HG02610 (cell line): ENCODE data around the gene HPCAL1.

Source experiments
- ATAC-seq: cut with Tn5 transposase; IDR thresholded peaks from one replicate; pipeline ENCODE4 v1.9.1; 2021; ENCODE audit warnings: mild to moderate bottlenecking, moderate library complexity; ENCODE audit not compliant: unreplicated experiment

Gene HPCAL1

DNA sequence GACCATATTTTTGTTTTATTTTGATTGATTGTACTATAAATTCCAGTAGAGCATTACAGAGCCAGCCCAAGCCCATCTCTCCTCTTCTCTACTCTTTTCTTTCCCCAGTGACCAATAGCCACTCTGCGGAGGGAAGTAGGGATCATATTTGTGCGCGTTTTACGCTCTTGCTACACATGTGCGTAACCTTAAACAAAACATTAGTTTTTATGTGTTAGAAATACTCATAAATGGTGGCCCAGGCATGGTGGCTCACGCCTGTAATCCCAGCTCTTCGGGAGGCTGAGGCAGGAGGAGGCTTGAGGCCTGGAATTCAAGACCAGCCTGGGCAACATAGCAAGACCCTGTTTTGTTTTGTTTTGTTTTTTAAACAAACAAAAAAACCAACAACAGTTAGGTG, 31.3 kb downstream of the HPCAL1 start:
- ATAC-seq: no peak

DNA sequence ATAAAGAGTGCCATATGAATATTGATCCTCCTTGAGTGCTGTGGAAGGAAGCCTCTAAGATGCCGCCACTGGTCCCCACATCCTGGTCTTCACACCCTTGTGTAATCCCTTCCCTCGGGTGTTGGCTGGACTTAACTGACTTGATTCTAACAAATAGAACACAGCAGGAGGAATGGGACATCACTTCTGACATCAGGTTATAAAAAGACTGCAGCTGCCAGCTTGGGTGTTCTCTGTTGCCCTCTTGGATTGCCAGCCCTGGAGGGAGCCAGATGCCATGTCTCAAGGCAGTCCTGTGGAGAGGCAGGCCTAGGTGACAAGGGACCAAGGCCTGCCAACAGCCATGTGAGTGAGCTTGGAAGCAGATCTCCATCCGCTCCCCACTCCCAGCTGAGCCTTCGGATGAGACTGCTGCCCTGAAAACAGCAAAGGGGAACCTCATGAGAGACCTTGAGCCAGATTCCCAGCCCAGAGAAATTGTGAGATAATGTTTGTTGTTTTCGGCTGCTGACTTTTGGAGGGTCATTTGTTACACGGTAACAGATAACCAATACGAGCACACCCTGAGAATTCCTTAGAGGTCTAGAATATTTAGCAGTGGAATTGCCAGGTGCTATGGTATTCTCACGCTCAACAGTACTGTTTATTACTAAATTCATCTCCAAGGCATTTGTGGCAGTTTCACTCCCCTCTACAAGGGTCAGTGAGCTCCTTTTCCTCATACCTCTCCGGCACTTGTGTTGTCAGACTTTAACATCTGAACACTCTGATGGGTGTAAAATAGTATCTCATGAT, 32.5 kb downstream of the HPCAL1 start:
- no peak for ATAC-seq

DNA sequence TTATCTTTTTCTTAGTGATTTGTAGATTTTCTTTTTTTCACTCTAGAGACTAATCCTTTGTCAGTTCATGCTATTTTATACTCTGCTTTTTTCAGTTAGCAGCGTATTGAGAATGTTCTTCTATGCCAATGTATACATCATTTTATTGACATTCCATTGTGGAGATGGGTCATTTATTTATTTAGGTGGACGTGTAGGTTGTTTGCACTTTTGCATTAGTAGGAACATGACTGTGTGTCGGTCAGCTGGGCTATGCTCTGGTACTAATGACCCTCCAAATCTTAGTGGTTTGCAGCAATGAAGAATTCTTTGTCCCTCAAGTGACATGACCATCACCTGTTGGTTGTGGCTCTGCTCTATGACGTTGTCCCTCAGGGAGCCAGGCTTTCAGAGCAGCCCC, 33.6 kb downstream of the HPCAL1 start:
- ATAC-seq: no peak

DNA sequence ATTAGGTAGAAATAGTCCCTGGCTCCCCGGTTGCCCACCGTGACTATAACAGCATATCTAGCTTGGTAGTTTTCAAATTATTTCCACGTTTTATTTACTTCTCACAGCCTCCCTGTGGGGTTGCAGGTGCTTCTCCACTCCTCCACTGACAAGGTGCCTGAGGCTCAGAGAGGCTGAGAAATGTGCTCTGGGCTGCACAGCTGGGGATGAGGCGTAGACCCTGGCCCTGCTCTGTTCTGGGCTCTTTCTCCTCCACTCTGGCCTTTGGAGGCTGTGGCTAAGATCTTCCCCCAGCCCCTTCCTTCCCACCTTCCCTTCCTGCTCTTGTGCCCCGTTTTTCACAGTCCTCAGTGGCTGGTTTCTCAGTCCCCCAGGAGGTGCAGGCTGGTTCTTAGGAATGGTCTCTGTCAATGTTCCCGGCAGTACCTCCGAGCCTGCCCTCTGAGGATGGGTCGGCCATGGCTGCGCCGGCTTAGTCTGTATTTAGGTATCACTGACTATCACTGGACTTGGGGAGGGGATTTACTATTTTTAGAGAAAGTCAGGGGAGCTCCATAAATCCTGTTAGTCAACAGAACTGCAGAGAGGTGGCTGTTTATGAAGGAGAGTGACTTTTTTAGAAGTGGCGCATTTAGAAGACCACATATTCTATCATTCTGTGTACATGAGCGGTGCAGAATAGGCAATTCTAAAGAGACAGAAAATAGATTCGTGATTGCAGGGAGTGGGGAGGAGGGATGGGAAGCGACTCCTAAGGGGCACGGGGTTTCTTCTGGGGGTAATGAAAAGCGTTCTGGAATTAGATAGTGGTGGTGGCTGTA, 35.0 kb downstream of the HPCAL1 start:
- no peak for ATAC-seq

DNA sequence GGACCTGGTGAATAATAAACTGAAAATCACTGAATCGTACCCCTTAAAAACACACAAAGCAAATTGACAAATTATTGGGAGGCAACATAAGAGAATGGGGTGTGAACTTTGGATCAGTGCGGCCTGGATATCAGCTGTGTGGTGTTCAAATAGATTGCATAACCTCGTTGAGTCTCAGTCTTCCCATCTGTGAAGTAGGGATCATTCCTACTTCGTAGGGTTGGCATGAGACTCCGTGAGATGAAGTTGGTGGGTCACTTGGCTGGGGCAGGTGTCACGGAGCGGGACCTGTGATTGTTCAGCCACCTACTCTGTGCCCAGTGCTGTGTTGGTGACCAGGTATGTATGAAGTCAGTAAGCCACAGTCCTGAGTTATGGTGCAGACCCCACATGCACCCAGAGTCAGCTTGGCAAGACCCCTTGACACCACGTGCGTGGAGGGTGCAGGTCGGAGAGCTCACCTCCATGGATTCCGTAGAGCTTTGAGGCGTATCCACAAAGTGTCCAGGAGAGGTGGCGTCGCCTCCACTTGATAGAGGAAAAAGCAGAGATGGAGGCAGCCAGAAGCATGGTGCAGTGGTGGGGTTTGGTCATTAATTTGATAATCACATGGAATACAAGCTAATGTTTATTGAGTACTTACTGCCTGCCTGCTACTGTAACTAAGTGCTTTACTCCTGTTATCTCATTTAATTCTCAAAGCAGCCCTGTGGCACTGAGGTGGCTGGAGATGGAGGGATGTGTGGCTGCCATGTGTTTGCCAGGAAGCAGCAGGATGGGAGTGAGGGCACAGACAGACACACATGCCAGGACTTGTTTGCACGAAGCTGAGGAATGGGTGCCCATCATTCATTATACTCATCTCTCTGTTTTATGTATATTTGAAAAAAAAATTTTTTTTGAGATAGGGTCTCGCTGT, 35.8 kb downstream of the HPCAL1 start:
- no peak for ATAC-seq

DNA sequence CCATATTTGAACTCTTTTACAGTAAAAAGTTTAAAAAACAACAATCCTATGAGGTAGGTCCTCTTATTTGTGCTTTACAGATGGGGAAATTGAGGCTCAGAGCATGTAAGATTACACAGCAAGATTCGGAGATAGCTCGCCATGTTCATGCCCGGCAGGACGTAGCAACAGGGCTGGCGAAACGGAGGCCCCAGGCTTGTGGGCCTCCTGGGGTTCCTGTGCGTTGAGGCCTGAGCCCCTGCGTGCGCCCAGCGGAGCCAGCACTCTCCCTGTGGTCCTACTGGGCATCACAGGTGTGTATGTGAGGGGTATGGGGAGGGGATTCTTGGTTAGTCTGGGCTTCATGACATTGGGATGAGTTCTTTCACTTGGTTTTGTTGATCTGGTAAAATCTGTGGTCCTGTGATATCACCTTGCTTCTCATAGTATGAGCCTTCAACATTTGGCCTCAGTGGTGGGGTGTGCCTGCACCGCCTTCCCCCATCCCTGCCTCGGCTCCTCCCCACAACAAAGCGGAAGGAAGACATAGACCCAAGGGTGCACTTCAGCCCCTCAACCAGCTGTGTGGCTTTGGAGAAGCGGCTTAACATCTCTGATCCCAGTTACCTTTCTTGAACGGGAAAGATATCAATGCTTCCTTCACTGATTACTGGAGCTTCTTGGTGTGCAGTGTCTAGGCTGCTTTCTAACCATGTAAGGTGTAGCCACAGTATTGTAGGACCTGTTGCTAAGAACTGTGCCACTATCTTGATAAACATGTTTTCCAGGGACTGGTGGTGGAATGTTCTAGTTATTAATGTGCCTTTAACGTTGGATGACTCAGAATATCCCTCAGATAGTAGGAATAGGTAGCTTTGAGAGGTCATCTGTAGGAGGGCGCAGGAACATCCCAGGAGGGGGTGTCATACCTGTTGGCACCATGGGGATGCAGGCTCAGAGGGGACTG, 37.2 kb downstream of the HPCAL1 start:
- no peak for ATAC-seq

DNA sequence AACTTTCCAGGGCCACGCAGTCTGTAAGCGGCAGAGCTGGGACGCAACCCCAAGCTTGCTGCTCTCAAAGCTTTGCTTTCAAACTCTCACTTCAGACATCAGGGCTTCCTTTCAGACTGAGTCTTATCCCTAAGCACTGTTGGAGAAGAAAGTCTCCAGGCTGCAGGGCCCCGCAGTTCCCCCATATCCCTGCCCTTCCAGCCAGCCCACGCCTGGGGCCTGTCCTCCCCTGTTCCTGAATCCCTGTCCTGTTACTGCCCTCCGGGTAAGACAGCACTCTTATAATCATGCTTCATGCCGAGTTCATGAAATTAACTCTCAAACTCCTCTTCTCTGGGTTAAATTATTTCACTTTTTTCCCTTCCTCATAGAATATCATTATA, 37.9 kb downstream of the HPCAL1 start:
- ATAC-seq: no peak

DNA sequence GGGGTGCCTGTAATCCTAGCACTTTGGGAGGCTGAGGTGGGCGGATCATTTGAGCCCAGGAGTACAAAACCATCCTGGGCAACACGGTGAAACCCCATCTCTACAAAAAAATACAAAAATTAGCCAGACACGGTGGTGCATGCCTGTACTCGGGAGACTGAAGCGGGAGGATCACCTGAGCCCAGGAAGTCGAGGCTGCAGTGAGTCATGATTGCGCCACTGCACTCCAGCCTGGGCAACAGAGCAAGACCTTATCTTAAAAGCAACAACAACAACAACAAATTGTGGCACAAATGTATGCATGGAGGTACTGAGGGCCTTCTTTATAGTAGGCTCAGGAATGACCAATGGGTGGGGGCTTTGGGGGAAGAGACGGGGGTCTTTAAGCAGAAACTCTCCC, 38.5 kb downstream of the HPCAL1 start:
- no peak for ATAC-seq

DNA sequence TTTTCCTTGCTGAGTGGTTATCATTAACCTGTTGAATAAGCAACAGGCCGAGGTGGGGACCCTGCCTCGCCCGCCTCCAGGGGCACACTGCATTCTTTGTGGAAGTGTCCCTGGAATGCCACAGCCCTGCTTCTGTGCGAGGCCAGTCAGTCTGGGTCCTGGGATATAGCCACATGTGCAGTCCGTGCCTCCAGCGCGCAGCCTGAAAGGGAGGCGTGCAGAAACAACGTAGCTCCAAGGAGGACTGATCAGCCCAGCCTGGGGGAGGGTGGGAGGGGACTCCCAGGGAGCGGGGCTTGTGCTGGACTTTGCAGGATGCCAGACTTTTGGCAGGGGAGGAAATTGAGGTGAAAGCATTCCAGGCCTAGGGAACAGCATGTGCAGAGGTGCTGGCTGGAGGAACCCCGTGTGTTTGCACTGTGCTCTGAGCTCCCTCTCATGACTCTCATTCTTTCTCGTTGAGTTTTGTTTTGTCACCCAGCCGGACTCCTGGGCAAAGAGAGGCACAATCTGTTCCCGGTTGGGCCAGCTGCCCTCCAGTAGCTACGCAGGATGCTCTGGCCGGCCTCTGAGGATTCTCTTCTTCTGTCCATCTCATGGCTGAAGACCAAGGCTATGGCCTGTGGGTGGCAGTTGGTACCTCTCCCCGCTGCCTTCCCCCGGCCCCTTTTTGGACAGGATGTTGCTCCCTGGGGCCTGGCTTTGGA, 39.7 kb downstream of the HPCAL1 start:
- no peak for ATAC-seq

DNA sequence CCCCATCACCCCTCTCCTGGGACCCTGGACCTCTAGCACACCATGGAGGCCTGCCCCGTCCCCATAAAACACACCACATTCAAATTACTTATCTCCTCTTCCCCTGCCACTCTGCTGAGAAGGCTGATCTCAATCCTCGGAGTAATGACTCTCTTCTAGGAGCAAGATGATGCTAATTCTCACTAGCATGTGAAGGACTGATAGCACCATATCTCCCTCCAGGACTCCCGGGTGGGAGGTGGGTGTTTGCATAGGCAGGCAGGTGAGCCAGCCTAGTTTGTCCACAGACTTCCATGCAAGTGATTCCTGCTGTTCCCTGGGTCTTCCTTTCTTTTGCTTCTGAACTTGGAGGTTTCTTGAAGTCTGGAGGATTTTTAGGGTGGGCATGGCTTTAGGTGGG, 40.5 kb downstream of the HPCAL1 start:
- ATAC-seq: no peak

DNA sequence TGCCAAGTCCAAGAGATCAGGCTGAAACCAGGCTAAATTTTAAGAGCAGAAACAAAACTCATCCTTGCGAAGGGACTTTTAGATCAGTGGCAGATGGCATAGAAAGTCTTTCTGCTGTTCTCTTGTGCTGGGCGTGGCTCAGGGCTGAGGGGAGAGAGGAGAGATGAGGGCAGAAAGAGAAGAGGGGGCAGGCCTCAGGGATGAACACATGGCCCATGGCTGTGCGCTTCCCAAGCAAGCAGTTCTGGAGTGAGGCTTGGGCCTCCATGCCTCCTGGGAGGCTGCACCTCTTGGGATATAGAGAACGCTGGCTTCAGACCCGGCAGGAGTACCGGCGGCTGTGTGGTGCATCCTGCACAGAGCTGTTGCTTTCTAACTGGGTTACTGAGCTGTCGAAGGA, 41.0 kb downstream of the HPCAL1 start:
- ATAC-seq: no peak

DNA sequence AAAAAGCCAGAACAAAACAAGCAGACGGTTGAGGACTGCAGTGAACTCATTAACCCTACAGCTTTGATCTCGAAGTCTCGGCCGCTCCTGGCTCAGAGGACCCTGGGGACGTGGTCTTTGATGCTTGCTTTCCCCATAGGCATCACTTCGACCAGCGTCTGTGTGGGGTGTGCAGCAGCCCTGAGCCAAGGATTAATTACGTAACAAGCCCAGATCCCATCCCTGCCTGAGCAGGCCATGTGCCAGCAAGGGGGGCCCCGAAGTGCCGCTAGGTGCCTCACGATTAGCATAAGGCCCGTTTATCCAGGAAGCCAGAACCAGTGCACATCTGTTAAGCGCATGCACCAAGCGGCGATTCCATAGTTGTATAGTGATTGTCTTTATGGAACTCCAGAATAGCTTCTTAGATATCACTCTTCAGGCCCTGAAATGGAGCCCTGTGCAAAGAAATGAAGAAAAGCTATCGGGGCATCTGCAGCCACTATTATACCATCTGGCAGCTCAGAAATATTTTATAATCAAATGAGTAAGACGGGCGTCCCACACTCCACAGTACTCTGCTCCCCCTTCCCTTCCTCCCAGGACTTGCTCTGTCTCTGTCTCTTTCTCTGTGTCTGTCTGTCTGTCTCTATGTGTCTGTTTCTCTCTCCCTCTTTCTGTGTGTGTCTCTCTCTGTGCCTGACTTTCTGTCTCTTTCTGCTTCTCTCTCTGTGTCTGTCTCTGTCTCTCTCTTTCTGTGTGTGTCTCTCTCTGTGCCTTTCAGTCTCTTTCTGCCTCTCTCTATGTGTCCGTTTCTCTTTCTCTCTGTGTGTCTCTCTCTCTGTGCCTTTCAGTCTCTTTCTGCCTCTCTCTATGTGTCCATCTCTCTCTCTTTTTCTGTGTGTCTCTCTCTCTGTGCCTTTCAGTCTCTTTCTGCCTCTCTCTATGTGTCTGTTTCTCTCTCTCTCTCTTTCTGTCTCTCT, 41.7 kb downstream of the HPCAL1 start:
- ATAC-seq: no peak

DNA sequence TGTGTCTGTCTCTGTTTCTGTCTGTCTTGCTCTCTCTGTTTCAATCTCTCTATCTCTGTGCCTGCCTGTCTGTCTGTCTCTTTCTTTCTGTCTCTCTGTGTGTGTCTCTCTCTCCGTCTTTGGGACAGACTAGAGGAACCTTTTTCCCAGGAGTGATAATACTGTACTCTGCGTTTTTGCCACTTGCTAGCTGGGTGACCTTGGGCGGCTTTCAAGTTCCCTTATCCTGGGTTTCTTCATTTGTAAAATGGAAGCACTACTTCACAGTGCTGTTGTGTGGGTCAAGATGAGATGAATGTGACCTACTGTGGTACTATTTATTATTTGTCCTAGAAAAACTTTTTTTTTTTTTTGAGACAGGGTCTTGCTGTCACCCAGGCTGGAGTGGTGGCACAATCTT, 42.4 kb downstream of the HPCAL1 start:
- no peak for ATAC-seq

DNA sequence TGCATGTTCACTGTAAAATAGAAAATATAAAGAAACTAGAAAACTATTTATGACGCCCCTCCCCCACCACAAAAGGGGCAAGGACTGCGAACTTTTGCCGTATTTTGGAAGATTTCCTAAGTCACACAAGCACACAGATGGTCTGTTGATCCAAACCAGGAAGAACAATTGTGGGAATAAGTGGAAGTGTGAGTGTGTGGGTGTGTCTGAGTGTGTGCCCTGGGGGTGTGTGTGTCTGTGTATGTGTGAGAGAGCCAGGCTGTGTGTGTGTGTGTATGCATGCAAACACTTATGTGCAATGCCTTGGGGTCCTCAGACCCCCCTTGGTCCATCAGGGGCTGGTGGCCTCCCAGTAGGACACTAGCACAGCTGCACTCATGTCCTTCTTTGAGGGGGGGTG, 43.1 kb downstream of the HPCAL1 start:
- no peak for ATAC-seq

DNA sequence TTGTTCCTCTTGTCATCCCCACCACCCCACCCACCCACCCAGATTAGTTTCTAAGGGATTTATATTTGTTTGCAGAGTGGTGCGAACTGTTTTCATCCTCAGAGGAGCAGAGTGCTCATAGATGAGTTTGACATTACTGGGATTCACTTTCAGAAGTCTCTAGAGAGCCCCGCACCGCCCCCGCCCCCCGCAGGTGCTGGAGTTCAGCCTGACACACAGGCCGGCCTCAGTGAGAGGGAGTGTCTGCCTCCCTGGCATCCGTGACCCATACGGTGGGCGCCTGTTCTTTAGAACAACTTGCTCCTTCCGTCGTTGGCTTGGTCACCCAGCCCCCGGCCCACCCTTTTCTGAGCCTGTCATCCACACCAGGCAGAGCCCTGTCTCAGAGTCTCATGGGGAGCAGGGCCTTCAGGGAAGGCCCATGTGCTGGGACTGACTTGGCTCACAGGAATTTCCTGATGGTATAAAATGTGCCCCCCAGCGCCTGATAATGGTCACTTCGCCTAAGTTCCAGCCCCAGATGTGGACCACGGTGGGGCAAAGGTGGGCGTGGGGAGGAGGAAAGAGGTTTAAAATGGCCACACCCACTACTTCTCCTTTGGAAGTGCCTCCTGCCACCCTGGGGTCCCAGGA, 44.3 kb downstream of the HPCAL1 start:
- ATAC-seq: no peak

DNA sequence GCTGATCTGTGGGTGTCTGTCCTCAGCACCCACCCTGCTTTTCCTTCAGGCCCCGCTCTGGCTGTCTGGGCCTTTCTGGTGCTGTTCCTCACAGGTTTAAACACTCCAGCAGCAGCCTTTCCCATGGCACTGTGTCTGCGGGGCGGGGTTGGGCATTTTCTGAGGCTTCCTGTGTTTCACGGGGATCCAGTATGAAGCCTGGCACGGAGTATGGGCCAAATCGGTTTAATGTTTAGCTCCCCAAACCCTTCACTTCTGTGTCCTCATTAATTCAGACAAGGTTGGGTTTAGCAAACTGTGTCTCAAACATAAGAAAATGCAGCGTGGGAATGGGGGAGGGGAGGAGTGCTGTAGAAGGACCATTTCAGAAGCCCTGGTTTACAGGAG, 44.9 kb downstream of the HPCAL1 start:
- no peak for ATAC-seq

DNA sequence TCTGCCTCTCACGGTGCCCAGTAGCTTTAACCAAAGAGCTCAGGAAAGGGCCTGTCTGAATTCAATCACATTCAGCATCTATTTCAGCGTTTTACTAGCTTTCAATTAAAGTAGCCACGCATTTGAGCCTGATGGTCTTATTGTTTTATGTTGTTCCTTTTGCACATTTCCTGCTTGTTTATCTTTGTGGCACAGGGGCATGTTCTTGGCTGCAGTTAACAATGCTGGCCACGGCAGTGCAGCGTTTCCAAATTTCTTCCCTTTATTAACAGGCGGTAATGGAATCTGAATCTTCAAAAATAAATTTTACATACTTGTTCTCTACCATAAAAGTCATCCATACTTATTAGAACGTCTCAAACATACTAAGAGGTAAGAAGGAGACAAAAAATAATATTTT, 46.2 kb downstream of the HPCAL1 start:
- no peak for ATAC-seq

DNA sequence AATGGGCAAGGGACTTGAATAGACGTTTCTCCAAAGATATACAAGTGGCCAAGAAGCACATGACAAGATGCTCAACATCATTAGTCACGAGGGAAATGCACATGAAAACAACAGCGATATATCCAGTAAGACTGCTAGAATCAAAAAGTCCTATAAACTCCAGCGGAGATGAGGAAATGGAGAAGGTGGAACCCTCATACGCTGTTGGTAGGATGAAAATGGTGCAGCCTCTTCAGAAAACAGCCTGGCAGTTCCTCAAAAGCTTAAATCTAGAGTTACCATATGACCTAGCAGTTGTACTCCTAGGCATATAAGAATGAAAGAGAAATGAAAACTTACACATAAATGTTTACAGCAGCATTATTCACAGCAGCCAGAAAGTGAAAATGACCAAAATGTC, 48.1 kb downstream of the HPCAL1 start:
- no peak for ATAC-seq
